GM18870 (cell line): ENCODE data around the gene MAIP1.
"Not testable (repeated sequence)": the region's sequence is repeated elsewhere in the genome, so short reads cannot be mapped to it uniquely, and the experiment has no call there.

Experiments used
- ATAC-seq: cut with Tn5 transposase; IDR thresholded peaks from one replicate; pipeline ENCODE4 v1.9.1; 2021; ENCODE audit warnings: moderate library complexity; ENCODE audit not compliant: unreplicated experiment

The MAIP1 gene

GRCh38 chr2:199955339-199956061, at the start of gene MAIP1, which contains the start of gene TYW5:
MAIP1 (plus strand) TSS chr2:199955582; CDS start chr2:199955799, 217 bp downstream.
TYW5 (minus strand) TSS chr2:199955491; CDS start chr2:199955470, 21 bp downstream.
- ATAC-seq = peak; percentile 84

GRCh38 chr2:199907008-199907714, 48.2 kb upstream of the MAIP1 start:
- no peak for ATAC-seq

GRCh38 chr2:199910338-199911051, 44.9 kb upstream of the MAIP1 start:
- ATAC-seq = no peak

GRCh38 chr2:199911052-199911876, 44.1 kb upstream of the MAIP1 start, which contains the start of gene C2orf69:
C2orf69 (plus strand) TSS chr2:199911293; CDS start chr2:199911439, 146 bp downstream.
- ATAC-seq = peak; percentile 82

GRCh38 chr2:199911877-199912161, 43.6 kb upstream of the MAIP1 start:
- no peak for ATAC-seq

- not testable (repeated sequence) for ATAC-seq
Observed at GRCh38 chr2:199912553-199913114, 42.7 kb upstream of the MAIP1 start.

- ATAC-seq = no peak
Observed at GRCh38 chr2:199914372-199914958, 40.9 kb upstream of the MAIP1 start.

- ATAC-seq = no peak
Observed at GRCh38 chr2:199916980-199917379, 38.4 kb upstream of the MAIP1 start.

GRCh38 chr2:199922856-199923255, 32.5 kb upstream of the MAIP1 start:
- no peak for ATAC-seq

GRCh38 chr2:199923924-199924323, 31.5 kb upstream of the MAIP1 start:
- no peak for ATAC-seq

GRCh38 chr2:199926806-199927205, 28.6 kb upstream of the MAIP1 start:
- no peak for ATAC-seq

- ATAC-seq = no peak
Observed at GRCh38 chr2:199928226-199928625, 27.2 kb upstream of the MAIP1 start.

- ATAC-seq = no peak
Observed at GRCh38 chr2:199928626-199929025, 26.8 kb upstream of the MAIP1 start.

- ATAC-seq = no peak
Observed at GRCh38 chr2:199929262-199929661, 26.1 kb upstream of the MAIP1 start.

- ATAC-seq = no peak
Observed at GRCh38 chr2:199932312-199932855, 23.0 kb upstream of the MAIP1 start.

GRCh38 chr2:199933466-199933865, 21.9 kb upstream of the MAIP1 start:
- no peak for ATAC-seq

GRCh38 chr2:199936554-199936953, 18.8 kb upstream of the MAIP1 start:
- ATAC-seq = no peak

GRCh38 chr2:199940373-199940772, 15.0 kb upstream of the MAIP1 start:
- ATAC-seq = peak; percentile 58

- no peak for ATAC-seq
Observed at GRCh38 chr2:199943373-199943772, 12.0 kb upstream of the MAIP1 start.

GRCh38 chr2:199946196-199946595, 9.2 kb upstream of the MAIP1 start:
- ATAC-seq = no peak
